Measurements from ENCODE around the gene ADAM12. TPM values are rescaled to one million over a fixed set of nuclear protein-coding genes. Genes with fewer than 3 reads are reported as not detected.

ADAM12 gene
- total RNA-seq, 1 experiment from 2014 or later: not detected

- CTCF ChIA-PET: no interaction called here
- Mint-ChIP-seq H3K4me3 (ENCODE audit: low read depth, unreplicated experiment) (no peak overlapping the region), H3K4me1 (ENCODE audit: low read depth, unreplicated experiment) (no peaks in the 10 kb centered on the region), H3K36me3 (ENCODE audit: insufficient read depth, unreplicated experiment) (no peaks in the 10 kb centered on the region), H3K27me3 (ENCODE audit: unreplicated experiment) (no peaks in the 10 kb centered on the region), H3K27ac (ENCODE audit: unreplicated experiment) (no peak overlapping the region), H3K9me3 (ENCODE audit: low read depth, unreplicated experiment) (no peaks in the 10 kb centered on the region)
- no peak for DNase-seq
- no TSS peak for BruUV-seq (replicated peaks)
- intact Hi-C loops (cut with micrococcal nuclease; ENCODE audit: unreplicated experiment): no loop called here
- TF ChIP-seq CTCF (IDR thresholded peaks at IDR 0.05; ENCODE audit: unreplicated experiment): no peak
These were observed 396.9 kb downstream of the ADAM12 start for GRCh38 chr10:125991392-125991791.

- no peak for DNase-seq
- intact Hi-C loops (cut with micrococcal nuclease; ENCODE audit: unreplicated experiment): no loop called here
- Mint-ChIP-seq H3K27me3 (ENCODE audit: unreplicated experiment) (no peaks in the 10 kb centered on the region), H3K9me3 (ENCODE audit: low read depth, unreplicated experiment) (no peaks in the 10 kb centered on the region), H3K4me3 (ENCODE audit: low read depth, unreplicated experiment) (no peak overlapping the region), H3K27ac (ENCODE audit: unreplicated experiment) (no peak overlapping the region), H3K36me3 (ENCODE audit: insufficient read depth, unreplicated experiment) (no peaks in the 10 kb centered on the region), H3K4me1 (ENCODE audit: low read depth, unreplicated experiment) (no peaks in the 10 kb centered on the region)
- TF ChIP-seq CTCF (IDR thresholded peaks at IDR 0.05; ENCODE audit: unreplicated experiment): no peak
- no TSS peak for BruUV-seq (replicated peaks)
- CTCF ChIA-PET: no interaction called here
These were observed 397.3 kb downstream of the ADAM12 start for GRCh38 chr10:125990974-125991373.

GRCh38 chr10:125989791-125990190 lies 398.5 kb downstream of the ADAM12 start:
- BruUV-seq (replicated peaks): no TSS peak
- Mint-ChIP-seq H3K4me1 (ENCODE audit: low read depth, unreplicated experiment) (no peaks in the 10 kb centered on the region), H3K27ac (ENCODE audit: unreplicated experiment) (no peak overlapping the region), H3K27me3 (ENCODE audit: unreplicated experiment) (no peaks in the 10 kb centered on the region), H3K4me3 (ENCODE audit: low read depth, unreplicated experiment) (no peak overlapping the region), H3K9me3 (ENCODE audit: low read depth, unreplicated experiment) (no peaks in the 10 kb centered on the region), H3K36me3 (ENCODE audit: insufficient read depth, unreplicated experiment) (no peaks in the 10 kb centered on the region)
- CTCF ChIA-PET: no interaction called here
- DNase-seq: no peak
- TF ChIP-seq CTCF (IDR thresholded peaks at IDR 0.05; ENCODE audit: unreplicated experiment): no peak
- intact Hi-C loops (cut with micrococcal nuclease; ENCODE audit: unreplicated experiment): no loop called here

GRCh38 chr10:125985557-125986240 lies 402.6 kb downstream of the ADAM12 start:
- no peak for DNase-seq
- Mint-ChIP-seq H3K4me3 (ENCODE audit: low read depth, unreplicated experiment) (no peak overlapping the region), H3K27me3 (ENCODE audit: unreplicated experiment) (no peaks in the 10 kb centered on the region), H3K36me3 (ENCODE audit: insufficient read depth, unreplicated experiment) (no peaks in the 10 kb centered on the region), H3K9me3 (ENCODE audit: low read depth, unreplicated experiment) (no peaks in the 10 kb centered on the region), H3K27ac (ENCODE audit: unreplicated experiment) (no peak overlapping the region), H3K4me1 (ENCODE audit: low read depth, unreplicated experiment) (peaks cover 12% of the 10 kb centered on the region)
- intact Hi-C loops (cut with micrococcal nuclease; ENCODE audit: unreplicated experiment): no loop called here
- no peak for TF ChIP-seq CTCF (IDR thresholded peaks at IDR 0.05; ENCODE audit: unreplicated experiment)
- no TSS peak for BruUV-seq (replicated peaks)
- CTCF ChIA-PET: no interaction called here

Measured in Calu3 (cell line).